Loucy (cell line): ENCODE data around the gene APOA4.

Experiments
- CTCF ChIP-seq: fragments of 200-600 bp; sonication (generic); conservative IDR thresholded peaks from 2 replicates; pipeline ENCODE4 v1.5.1; 2014; ENCODE audit warnings: mild to moderate bottlenecking, antibody characterized with exemption, low read length
- EZH2phosphoT487 ChIP-seq: fragments of 200-600 bp; IDR thresholded peaks from 2 replicates; pipeline ENCODE4 v1.6.1; 2018; ENCODE audit warnings: antibody characterized with exemption, mild to moderate bottlenecking, moderate library complexity, borderline replicate concordance

- TF ChIP-seq EZH2phosphoT487 (no peak), CTCF (no peak)
Measured at GRCh38 chr11:116840746-116841296, 17.7 kb upstream of the APOA4 start.
